Measurements from ENCODE around the gene MSX1.
"Not testable (repeated sequence)": the region's sequence is repeated elsewhere in the genome, so short reads cannot be mapped to it uniquely, and the experiment has no call there.

MSX1 gene

GRCh38 chr4:4859325-4859798 is at the start of gene MSX1:
Gene MSX1, plus strand, starts transcription at chr4:4859665. Its CDS starts 235 bp downstream, at chr4:4859900.
- DNase-seq (ENCODE audit: low spot score), result peak; percentile 98

- DNase-seq (ENCODE audit: low spot score), result no peak
Observed at GRCh38 chr4:4810092-4810774, 49.2 kb upstream of the MSX1 start.

- no peak for DNase-seq (ENCODE audit: low spot score)
Observed at GRCh38 chr4:4810778-4811177, 48.7 kb upstream of the MSX1 start.

- DNase-seq (ENCODE audit: low spot score), result no peak
Observed at GRCh38 chr4:4812145-4812794, 47.2 kb upstream of the MSX1 start.

GRCh38 chr4:4818415-4819212 is 40.9 kb upstream of the MSX1 start:
- no peak for DNase-seq (ENCODE audit: low spot score)

- no peak for DNase-seq (ENCODE audit: low spot score)
Observed at GRCh38 chr4:4819213-4819606, 40.3 kb upstream of the MSX1 start.

- no peak for DNase-seq (ENCODE audit: low spot score)
Observed at GRCh38 chr4:4820261-4820660, 39.2 kb upstream of the MSX1 start.

GRCh38 chr4:4820739-4821138 is 38.7 kb upstream of the MSX1 start:
- DNase-seq (ENCODE audit: low spot score), result no peak

GRCh38 chr4:4821577-4821976 is 37.9 kb upstream of the MSX1 start:
- no peak for DNase-seq (ENCODE audit: low spot score)

- DNase-seq (ENCODE audit: low spot score), result not testable (repeated sequence)
Observed at GRCh38 chr4:4822286-4822685, 37.2 kb upstream of the MSX1 start.

GRCh38 chr4:4823621-4824162 is 35.8 kb upstream of the MSX1 start:
- no peak for DNase-seq (ENCODE audit: low spot score)

GRCh38 chr4:4824232-4824631 is 35.2 kb upstream of the MSX1 start:
- no peak for DNase-seq (ENCODE audit: low spot score)

- DNase-seq (ENCODE audit: low spot score), result no peak
Observed at GRCh38 chr4:4825431-4825830, 34.0 kb upstream of the MSX1 start.

- no peak for DNase-seq (ENCODE audit: low spot score)
Observed at GRCh38 chr4:4829837-4830236, 29.6 kb upstream of the MSX1 start.

GRCh38 chr4:4831266-4831665 is 28.2 kb upstream of the MSX1 start:
- DNase-seq (ENCODE audit: low spot score), result no peak

- DNase-seq (ENCODE audit: low spot score), result no peak
Observed at GRCh38 chr4:4831825-4832224, 27.6 kb upstream of the MSX1 start.

- no peak for DNase-seq (ENCODE audit: low spot score)
Observed at GRCh38 chr4:4836044-4836443, 23.4 kb upstream of the MSX1 start.

GRCh38 chr4:4837316-4837715 is 22.1 kb upstream of the MSX1 start:
- no peak for DNase-seq (ENCODE audit: low spot score)

- DNase-seq (ENCODE audit: low spot score), result no peak
Observed at GRCh38 chr4:4838051-4838935, 21.2 kb upstream of the MSX1 start.

- DNase-seq (ENCODE audit: low spot score), result no peak
Observed at GRCh38 chr4:4838936-4839810, 20.3 kb upstream of the MSX1 start.

GRCh38 chr4:4840351-4840750 is 19.1 kb upstream of the MSX1 start:
- no peak for DNase-seq (ENCODE audit: low spot score)

Measured in HuH-7.5 (cell line).